ENCODE data around the gene ZSCAN23. TPM values are rescaled to one million over a fixed set of nuclear protein-coding genes. Genes with fewer than 3 reads are reported as not detected.

Gene ZSCAN23
- total and polyA plus RNA-seq, 9 of the 15 experiments (the other 6 are each of a cell fraction or from before 2014, with no cell fraction given): 0.05 to 0.29 (median 0.21) TPM; not detected in 1

- TF ChIP-seq BDP1 (IDR thresholded peaks at IDR 0.05; ENCODE audit: insufficient read depth, insufficient read length): peak; percentile 91
- 0 out of 2 replicates have a peak, but pooled peaks have one; percentile 35 for TF ChIP-seq HEY1 (CRISPR knock-in tag; IDR thresholded peaks at IDR 0.05; ENCODE audit: borderline replicate concordance)
- TF ChIP-seq IRF1 (CRISPR knock-in tag; IDR thresholded peaks at IDR 0.05; ENCODE audit: borderline replicate concordance): no peak
- no peak for TF ChIP-seq ZNF444 (CRISPR knock-in tag; IDR thresholded peaks at IDR 0.05)
- TF ChIP-seq ZNF324 (CRISPR knock-in tag; IDR thresholded peaks at IDR 0.05): no peak; the same call in 1 of the 2 replicates
- no peak for TF ChIP-seq NFXL1 (CRISPR knock-in tag; IDR thresholded peaks at IDR 0.05)
- TF ChIP-seq, protein P1, sequence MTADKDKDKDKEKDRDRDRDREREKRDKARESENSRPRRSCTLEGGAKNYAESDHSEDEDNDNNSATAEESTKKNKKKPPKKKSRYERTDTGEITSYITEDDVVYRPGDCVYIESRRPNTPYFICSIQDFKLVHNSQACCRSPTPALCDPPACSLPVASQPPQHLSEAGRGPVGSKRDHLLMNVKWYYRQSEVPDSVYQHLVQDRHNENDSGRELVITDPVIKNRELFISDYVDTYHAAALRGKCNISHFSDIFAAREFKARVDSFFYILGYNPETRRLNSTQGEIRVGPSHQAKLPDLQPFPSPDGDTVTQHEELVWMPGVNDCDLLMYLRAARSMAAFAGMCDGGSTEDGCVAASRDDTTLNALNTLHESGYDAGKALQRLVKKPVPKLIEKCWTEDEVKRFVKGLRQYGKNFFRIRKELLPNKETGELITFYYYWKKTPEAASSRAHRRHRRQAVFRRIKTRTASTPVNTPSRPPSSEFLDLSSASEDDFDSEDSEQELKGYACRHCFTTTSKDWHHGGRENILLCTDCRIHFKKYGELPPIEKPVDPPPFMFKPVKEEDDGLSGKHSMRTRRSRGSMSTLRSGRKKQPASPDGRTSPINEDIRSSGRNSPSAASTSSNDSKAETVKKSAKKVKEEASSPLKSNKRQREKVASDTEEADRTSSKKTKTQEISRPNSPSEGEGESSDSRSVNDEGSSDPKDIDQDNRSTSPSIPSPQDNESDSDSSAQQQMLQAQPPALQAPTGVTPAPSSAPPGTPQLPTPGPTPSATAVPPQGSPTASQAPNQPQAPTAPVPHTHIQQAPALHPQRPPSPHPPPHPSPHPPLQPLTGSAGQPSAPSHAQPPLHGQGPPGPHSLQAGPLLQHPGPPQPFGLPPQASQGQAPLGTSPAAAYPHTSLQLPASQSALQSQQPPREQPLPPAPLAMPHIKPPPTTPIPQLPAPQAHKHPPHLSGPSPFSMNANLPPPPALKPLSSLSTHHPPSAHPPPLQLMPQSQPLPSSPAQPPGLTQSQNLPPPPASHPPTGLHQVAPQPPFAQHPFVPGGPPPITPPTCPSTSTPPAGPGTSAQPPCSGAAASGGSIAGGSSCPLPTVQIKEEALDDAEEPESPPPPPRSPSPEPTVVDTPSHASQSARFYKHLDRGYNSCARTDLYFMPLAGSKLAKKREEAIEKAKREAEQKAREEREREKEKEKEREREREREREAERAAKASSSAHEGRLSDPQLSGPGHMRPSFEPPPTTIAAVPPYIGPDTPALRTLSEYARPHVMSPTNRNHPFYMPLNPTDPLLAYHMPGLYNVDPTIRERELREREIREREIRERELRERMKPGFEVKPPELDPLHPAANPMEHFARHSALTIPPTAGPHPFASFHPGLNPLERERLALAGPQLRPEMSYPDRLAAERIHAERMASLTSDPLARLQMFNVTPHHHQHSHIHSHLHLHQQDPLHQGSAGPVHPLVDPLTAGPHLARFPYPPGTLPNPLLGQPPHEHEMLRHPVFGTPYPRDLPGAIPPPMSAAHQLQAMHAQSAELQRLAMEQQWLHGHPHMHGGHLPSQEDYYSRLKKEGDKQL (CRISPR knock-in tag; IDR thresholded peaks at IDR 0.05; ENCODE audit: borderline replicate concordance): no peak
- TF ChIP-seq, protein P2, sequence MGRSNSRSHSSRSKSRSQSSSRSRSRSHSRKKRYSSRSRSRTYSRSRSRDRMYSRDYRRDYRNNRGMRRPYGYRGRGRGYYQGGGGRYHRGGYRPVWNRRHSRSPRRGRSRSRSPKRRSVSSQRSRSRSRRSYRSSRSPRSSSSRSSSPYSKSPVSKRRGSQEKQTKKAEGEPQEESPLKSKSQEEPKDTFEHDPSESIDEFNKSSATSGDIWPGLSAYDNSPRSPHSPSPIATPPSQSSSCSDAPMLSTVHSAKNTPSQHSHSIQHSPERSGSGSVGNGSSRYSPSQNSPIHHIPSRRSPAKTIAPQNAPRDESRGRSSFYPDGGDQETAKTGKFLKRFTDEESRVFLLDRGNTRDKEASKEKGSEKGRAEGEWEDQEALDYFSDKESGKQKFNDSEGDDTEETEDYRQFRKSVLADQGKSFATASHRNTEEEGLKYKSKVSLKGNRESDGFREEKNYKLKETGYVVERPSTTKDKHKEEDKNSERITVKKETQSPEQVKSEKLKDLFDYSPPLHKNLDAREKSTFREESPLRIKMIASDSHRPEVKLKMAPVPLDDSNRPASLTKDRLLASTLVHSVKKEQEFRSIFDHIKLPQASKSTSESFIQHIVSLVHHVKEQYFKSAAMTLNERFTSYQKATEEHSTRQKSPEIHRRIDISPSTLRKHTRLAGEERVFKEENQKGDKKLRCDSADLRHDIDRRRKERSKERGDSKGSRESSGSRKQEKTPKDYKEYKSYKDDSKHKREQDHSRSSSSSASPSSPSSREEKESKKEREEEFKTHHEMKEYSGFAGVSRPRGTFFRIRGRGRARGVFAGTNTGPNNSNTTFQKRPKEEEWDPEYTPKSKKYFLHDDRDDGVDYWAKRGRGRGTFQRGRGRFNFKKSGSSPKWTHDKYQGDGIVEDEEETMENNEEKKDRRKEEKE (IDR thresholded peaks at IDR 0.05; ENCODE audit: borderline replicate concordance in 1 of 2, control insufficient read depth in 1 of 2, low read depth in 2 of 2, low read length in 1 of 2): peak in 1 of 2 experiments; percentile 76; a peak in 1 of 4 replicates
- TF ChIP-seq SAFB (IDR thresholded peaks at IDR 0.05; ENCODE audit: borderline replicate concordance, low read depth, low read length): no peak
- TF ChIP-seq, protein P3, sequence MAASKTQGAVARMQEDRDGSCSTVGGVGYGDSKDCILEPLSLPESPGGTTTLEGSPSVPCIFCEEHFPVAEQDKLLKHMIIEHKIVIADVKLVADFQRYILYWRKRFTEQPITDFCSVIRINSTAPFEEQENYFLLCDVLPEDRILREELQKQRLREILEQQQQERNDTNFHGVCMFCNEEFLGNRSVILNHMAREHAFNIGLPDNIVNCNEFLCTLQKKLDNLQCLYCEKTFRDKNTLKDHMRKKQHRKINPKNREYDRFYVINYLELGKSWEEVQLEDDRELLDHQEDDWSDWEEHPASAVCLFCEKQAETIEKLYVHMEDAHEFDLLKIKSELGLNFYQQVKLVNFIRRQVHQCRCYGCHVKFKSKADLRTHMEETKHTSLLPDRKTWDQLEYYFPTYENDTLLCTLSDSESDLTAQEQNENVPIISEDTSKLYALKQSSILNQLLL (CRISPR knock-in tag; IDR thresholded peaks at IDR 0.05; ENCODE audit: borderline replicate concordance): no peak
- TF ChIP-seq FOXA1 (IDR thresholded peaks at IDR 0.05; ENCODE audit: borderline replicate concordance): no peak
- peak; percentile 33; the same call in 1 of the 2 replicates for TF ChIP-seq E2F1 (CRISPR knock-in tag; IDR thresholded peaks at IDR 0.05)
Measured at GRCh38 chr6:28474441-28475219, 31.3 kb upstream of the ZSCAN23 start (continued).
